Measurements from ENCODE around the gene SPESP1. TPM values are rescaled to one million over a fixed set of nuclear protein-coding genes. Genes with fewer than 3 reads are reported as not detected.

Gene SPESP1
- total RNA-seq, 1 donor from 2014 or later: 2.0 TPM

DNA sequence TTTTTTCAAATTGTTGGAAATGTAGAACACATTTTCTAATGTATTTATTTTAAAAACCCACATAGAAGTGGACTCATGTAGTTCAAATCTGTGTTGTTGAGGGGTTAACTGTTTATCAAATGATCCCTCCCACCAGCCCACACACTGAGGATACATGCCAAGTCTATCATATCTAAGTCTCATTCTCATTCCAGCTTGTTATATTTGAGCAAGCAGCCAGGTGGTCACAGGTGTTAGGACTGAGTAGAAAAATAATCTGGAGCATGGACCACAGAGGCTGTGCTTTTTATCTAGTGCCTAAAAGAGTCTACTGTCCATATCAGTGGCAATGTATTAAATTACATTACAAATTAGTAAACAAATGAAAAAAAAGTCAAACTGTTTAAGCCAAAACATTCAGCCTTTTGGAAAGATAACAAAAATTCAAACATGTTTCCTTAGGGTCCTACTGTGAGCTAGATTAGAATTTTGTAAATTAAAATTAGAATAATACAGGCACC, 20.7 kb upstream of the SPESP1 start:
- Histone ChIP-seq H3K4me3 (no peak overlapping the region), H3K9me3 (no peaks in the 10 kb centered on the region), H3K27me3 (ENCODE audit: low read depth) (peaks cover 7% of the 10 kb centered on the region), H3K4me1 (no peaks in the 10 kb centered on the region), H3K27ac (no peak overlapping the region), H3K36me3 (no peaks in the 10 kb centered on the region)
- DNase-seq: no peak
- ATAC-seq: no peak
- no peak for TF ChIP-seq CTCF (IDR thresholded peaks at IDR 0.05)
- intact Hi-C loops (cut with DNase I): no loop called here

- ATAC-seq (no peak), DNase-seq (no peak)
- Histone ChIP-seq H3K9me3 (peaks cover 3% of the 10 kb centered on the region), H3K27me3 (ENCODE audit: low read depth) (peaks cover 7% of the 10 kb centered on the region), H3K36me3 (no peaks in the 10 kb centered on the region), H3K4me3 (no peak overlapping the region), H3K4me1 (no peaks in the 10 kb centered on the region), H3K27ac (no peak overlapping the region)
- no peak for TF ChIP-seq CTCF (IDR thresholded peaks at IDR 0.05)
- intact Hi-C loops (cut with DNase I): no loop called here
These were observed 20.0 kb upstream of the SPESP1 start for GRCh38 chr15:68910341-68910740.

DNA sequence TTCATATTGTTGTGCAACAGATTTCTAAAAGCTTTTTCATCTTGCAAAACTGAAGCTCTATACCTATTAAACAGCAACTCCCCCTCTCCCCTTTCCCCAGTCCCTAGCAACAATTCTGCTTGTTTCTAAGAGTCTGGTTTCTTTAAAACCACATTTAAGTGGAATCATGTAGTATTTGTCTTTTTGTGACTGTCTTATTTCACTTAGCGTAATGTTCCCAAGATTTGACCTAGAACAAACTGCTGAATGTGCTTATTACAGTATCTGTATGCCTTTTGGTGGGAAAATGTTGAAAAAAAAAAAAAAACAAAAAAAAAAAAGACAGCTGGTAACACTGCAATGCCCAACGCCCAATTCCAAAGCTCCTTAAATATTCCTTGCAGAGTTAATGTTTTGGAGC, 19.5 kb upstream of the SPESP1 start:
- Histone ChIP-seq H3K4me3 (no peak overlapping the region), H3K27me3 (ENCODE audit: low read depth) (peaks cover 7% of the 10 kb centered on the region), H3K27ac (no peak overlapping the region), H3K36me3 (no peaks in the 10 kb centered on the region), H3K9me3 (peaks cover 4% of the 10 kb centered on the region), H3K4me1 (no peaks in the 10 kb centered on the region)
- intact Hi-C loops (cut with DNase I): no loop called here
- no peak for TF ChIP-seq CTCF (IDR thresholded peaks at IDR 0.05)
- DNase-seq: no peak
- ATAC-seq: no peak

DNA sequence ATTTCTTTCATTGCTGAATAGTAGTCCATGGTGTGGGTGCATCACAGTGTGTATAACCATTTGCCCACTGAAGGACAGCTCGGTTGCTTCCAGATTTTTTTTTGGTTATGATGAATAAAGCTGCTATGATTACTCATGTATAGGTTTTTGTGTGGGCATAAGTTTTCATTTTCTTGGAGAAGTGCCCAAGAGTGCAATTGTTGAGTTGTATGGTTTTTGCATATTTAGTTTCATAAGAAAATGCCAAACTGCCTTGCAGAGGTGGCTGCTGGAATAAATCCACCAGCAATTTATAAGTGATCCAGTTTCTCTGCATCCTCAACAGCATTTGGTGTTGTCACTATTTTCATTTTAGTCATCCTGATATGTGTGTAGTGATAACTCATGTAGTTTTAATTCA, 8.4 kb upstream of the SPESP1 start:
- Histone ChIP-seq H3K27ac (no peak overlapping the region), H3K27me3 (ENCODE audit: low read depth) (no peaks in the 10 kb centered on the region), H3K4me3 (no peak overlapping the region), H3K4me1 (no peaks in the 10 kb centered on the region), H3K36me3 (no peaks in the 10 kb centered on the region), H3K9me3 (no peaks in the 10 kb centered on the region)
- intact Hi-C loops (cut with DNase I): no loop called here
- DNase-seq: no peak
- ATAC-seq: no peak
- no peak for TF ChIP-seq CTCF (IDR thresholded peaks at IDR 0.05)

GRCh38 chr15:68924866-68925560, 5.3 kb upstream of the SPESP1 start:
- intact Hi-C loops (cut with DNase I): no loop called here
- ATAC-seq (peak; percentile 73 to 81), DNase-seq (peak; percentile 67)
- TF ChIP-seq CTCF (IDR thresholded peaks at IDR 0.05): peak; percentile 79
- Histone ChIP-seq H3K4me1 (no peaks in the 10 kb centered on the region), H3K9me3 (no peaks in the 10 kb centered on the region), H3K36me3 (no peaks in the 10 kb centered on the region), H3K4me3 (no peak overlapping the region), H3K27me3 (ENCODE audit: low read depth) (peaks cover under 1% of the 10 kb centered on the region), H3K27ac (no peak overlapping the region)

Data from lower lobe of right lung (tissue), 2 donors.